Natural killer cell (primary cell): Measurements from ENCODE around the gene RNF169. TPM values are rescaled to one million over a fixed set of nuclear protein-coding genes. Genes with fewer than 3 reads are reported as not detected.

ENCODE experiments used
- ATAC-seq, 3 donors: fragments of 150-1000 bp in 2 of 3; fragments of 200-7000 bp in 1 of 3; cut with Tn5 transposase; 1 replicate in 1 of 3; 2 replicates in 2 of 3; pipeline ENCODE4 v1.10.0; 2021; ENCODE audit warnings: mild to moderate bottlenecking in 2 of 3, moderate library complexity in 2 of 3
- DNase-seq, 2 donors: peaks; one replicate each; pipeline versions ENCODE4 v3.0.0 to v3.0.0-alpha.2; 2013 to 2021; ENCODE audit warnings: mixed read lengths in 1 of 2
- H3K27ac ChIP-seq: one replicate; pipeline ENCODE4 v1.5.1; 2013; ENCODE audit warnings: mild to moderate bottlenecking, low read length
- H3K27me3 ChIP-seq: one replicate; pipeline ENCODE4 v1.6.1; 2013; ENCODE audit warnings: low read length; ENCODE audit not compliant: control insufficient read depth, insufficient read depth
- H3K36me3 ChIP-seq: one replicate; pipeline ENCODE4 v1.6.1; 2013; ENCODE audit warnings: low read length; ENCODE audit not compliant: control insufficient read depth, insufficient read depth
- H3K4me1 ChIP-seq: one replicate; pipeline ENCODE4 v1.6.1; 2013; ENCODE audit warnings: low read length; ENCODE audit not compliant: control insufficient read depth, insufficient read depth
- H3K4me3 ChIP-seq: one replicate; pipeline ENCODE4 v1.5.1; 2013; ENCODE audit warnings: low read length
- H3K9me3 ChIP-seq: one replicate; pipeline ENCODE4 v1.6.1; 2013; ENCODE audit warnings: low read length; ENCODE audit not compliant: control insufficient read depth, insufficient read depth
- H3K27ac Mint-ChIP-seq, 2 donors: one replicate each; pipeline ENCODE4 v1.8.0; 2022; ENCODE audit warnings: mild to moderate bottlenecking in 2 of 2, mixed read lengths in 2 of 2, moderate library complexity in 1 of 2
- H3K27me3 Mint-ChIP-seq, 2 donors: one replicate each; pipeline ENCODE4 v1.8.0; 2022; ENCODE audit warnings: low read depth in 2 of 2, mixed read lengths in 2 of 2
- H3K36me3 Mint-ChIP-seq: one replicate; pipeline ENCODE4 v1.8.0; 2022; ENCODE audit warnings: mixed read lengths
- H3K4me1 Mint-ChIP-seq, 2 donors: one replicate each; pipeline ENCODE4 v1.8.0; 2022; ENCODE audit warnings: mixed read lengths in 2 of 2
- H3K4me3 Mint-ChIP-seq: one replicate; pipeline ENCODE4 v1.8.0; 2022; ENCODE audit warnings: mild to moderate bottlenecking, moderate library complexity, mixed read lengths
- H3K9me3 Mint-ChIP-seq, 2 donors: one replicate each; pipeline ENCODE4 v1.8.0; 2022; ENCODE audit warnings: mixed read lengths in 2 of 2
- WGBS: methylation state at CpG from one replicate; pipeline ENCODE4 v1.1.7; 2013; ENCODE audit warnings: missing lambda C conversion rate; ENCODE audit not compliant: insufficient coverage; 5-methylcytosine and 5-hydroxymethylcytosine counted together
- intact Hi-C: fragments of 100-400 bp; cut with micrococcal nuclease; formaldehyde crosslinking; loops from one replicate; pipeline ENCODE4 v1.14.2; 2022
- total RNA-seq, 4 donors: library from RNA; stranded (reverse); fragments of 120-200 nt in 1 of 4; gene quantifications; one replicate each; pipeline versions ENCODE4 v1.2.3 to v1.2.4, GENCODE V29; 2013 to 2022
- TF ChIP-seq, protein P1 (sequence below): fragments of 200-600 bp; IDR thresholded peaks from one replicate; pipeline ENCODE4 v1.8.0; 2022; ENCODE audit warnings: antibody characterized with exemption

Gene RNF169
- total RNA-seq, 3 donors from 2014 or later (not counting 1 experiment from before 2014, with no cell fraction given), result 29.1 to 39.8 (median 37.9) TPM

DNA sequence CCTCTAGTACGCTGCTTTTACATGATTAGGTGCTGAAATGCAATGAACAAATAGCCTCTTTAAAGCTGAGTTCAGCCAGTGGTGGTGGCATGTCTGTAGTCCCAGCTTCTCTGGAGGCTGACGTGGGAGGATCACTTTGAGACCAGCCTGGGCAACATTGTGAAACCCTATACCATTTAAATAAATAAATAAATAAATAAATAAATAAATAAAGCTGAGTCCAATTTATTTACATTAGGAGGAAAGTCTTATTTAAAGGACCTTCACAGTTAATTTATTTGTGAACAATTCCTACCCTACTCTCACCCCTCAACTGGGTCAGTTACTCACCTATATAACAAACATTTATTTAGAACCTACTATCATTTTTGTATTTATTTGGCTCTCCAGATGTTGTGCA lies 12.6 kb upstream of the RNF169 start:
- H3K36me3 ChIP-seq, result no peaks in the 10 kb centered on the region
- DNase-seq (no peak), ATAC-seq (no peak)
- intact Hi-C loops, result no loop called here
- H3K27me3 ChIP-seq, result peaks cover 13% of the 10 kb centered on the region
- H3K9me3 ChIP-seq, result no peaks in the 10 kb centered on the region
- H3K27me3 Mint-ChIP-seq, result peaks cover 43 to 52% of the 10 kb centered on the region in 2 donors
- no peak overlapping the region for H3K4me3 ChIP-seq
- TF ChIP-seq, protein P1, sequence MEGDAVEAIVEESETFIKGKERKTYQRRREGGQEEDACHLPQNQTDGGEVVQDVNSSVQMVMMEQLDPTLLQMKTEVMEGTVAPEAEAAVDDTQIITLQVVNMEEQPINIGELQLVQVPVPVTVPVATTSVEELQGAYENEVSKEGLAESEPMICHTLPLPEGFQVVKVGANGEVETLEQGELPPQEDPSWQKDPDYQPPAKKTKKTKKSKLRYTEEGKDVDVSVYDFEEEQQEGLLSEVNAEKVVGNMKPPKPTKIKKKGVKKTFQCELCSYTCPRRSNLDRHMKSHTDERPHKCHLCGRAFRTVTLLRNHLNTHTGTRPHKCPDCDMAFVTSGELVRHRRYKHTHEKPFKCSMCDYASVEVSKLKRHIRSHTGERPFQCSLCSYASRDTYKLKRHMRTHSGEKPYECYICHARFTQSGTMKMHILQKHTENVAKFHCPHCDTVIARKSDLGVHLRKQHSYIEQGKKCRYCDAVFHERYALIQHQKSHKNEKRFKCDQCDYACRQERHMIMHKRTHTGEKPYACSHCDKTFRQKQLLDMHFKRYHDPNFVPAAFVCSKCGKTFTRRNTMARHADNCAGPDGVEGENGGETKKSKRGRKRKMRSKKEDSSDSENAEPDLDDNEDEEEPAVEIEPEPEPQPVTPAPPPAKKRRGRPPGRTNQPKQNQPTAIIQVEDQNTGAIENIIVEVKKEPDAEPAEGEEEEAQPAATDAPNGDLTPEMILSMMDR, result no peak
- H3K4me1 ChIP-seq, result no peaks in the 10 kb centered on the region
- H3K4me3 Mint-ChIP-seq, result no peak overlapping the region
- WGBS, result 44% methylated on average over 1 of the region's 2 CpGs
- peaks cover 0 to 5% of the 10 kb centered on the region in 2 donors for H3K4me1 Mint-ChIP-seq
- no peak overlapping the region for H3K27ac ChIP-seq
- H3K27ac Mint-ChIP-seq, result no peak overlapping the region
- H3K36me3 Mint-ChIP-seq, result no peaks in the 10 kb centered on the region
- no peaks in the 10 kb centered on the region for H3K9me3 Mint-ChIP-seq

DNA sequence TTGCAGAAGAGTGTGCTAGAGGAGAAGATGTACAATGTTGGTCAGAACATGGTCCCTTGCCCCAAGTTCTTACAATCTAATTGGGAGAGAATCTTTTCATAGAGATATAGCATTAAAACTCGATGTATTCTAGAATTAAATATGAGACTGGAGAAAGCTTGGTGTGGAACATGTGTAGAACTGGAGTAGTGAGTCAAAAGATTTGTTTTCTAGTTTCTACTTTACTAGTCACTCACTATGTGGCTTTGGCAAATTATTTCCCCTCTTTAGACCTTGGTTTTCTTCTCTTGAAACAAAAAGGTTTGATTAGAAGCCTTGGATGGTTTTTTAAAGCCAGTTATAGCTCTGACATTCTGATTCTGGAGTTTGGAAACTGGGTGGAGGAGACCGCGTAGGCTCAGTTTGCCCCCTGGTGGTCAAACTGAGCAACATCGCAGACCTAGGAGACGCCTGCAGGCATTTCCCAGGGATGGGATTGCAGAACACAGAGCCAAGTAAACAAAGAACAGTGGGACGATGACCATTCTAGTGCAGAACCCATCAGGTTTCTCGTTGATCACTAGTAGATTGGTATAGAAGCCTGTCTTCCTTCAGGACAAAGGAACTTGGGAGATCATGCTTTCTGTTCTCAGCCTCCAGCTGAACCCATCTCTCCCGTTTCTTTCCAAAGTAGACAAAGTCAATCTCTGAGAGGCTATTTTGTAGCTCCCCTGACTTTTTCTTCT lies 8.9 kb upstream of the RNF169 start:
- no peaks in the 10 kb centered on the region for H3K9me3 ChIP-seq
- Mint-ChIP-seq H3K4me3 (no peak overlapping the region), H3K27me3 (peaks cover 26 to 27% of the 10 kb centered on the region in 2 donors), H3K36me3 (no peaks in the 10 kb centered on the region), H3K9me3 (no peaks in the 10 kb centered on the region), H3K27ac (no peak overlapping the region), H3K4me1 (peaks cover 0 to 5% of the 10 kb centered on the region in 2 donors)
- DNase-seq (peak in 1 of 2 donors; percentile 79), ATAC-seq (peak; percentile 74 to 92 (median 84))
- H3K36me3 ChIP-seq, result no peaks in the 10 kb centered on the region
- no peak overlapping the region for H3K4me3 ChIP-seq
- TF ChIP-seq, protein P1, result peak; percentile 91
- no peaks in the 10 kb centered on the region for H3K4me1 ChIP-seq
- no peaks in the 10 kb centered on the region for H3K27me3 ChIP-seq
- intact Hi-C loops, result loop anchor here (1.0 kb wide), 1 partner anchor 37 kb away; no protein-coding TSS in a partner anchor
- H3K27ac ChIP-seq, result no peak overlapping the region
- 27% methylated on average over 8 of the region's 8 CpGs for whole genome bisulfite sequencing

DNA sequence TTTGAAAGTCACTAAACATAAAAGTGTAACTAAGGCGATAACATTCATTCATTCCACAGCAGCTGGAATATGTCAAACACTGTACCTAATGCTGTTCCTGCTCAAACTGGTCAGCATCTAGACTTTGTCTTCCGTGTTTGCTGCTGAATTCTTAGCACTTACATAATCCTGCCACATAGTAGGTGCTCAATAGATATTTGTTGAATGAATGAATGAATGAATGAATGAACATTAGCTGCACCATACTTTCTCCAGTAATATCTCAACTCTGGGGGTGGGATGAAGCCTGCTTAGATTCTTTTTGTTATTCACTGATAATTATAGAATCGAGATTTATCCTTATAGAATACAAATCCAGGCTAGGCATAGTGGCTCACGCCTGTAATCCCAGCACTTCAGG lies 6.6 kb upstream of the RNF169 start:
- TF ChIP-seq, protein P1, result no peak
- intact Hi-C loops, result no loop called here
- H3K4me3 ChIP-seq, result no peak overlapping the region
- no peak for DNase-seq
- no peak for ATAC-seq
- H3K36me3 ChIP-seq, result no peaks in the 10 kb centered on the region
- no peak overlapping the region for H3K27ac Mint-ChIP-seq
- H3K36me3 Mint-ChIP-seq, result no peaks in the 10 kb centered on the region
- H3K27ac ChIP-seq, result no peak overlapping the region
- 100% methylated on average over 2 of the region's 4 CpGs for WGBS
- no peaks in the 10 kb centered on the region for H3K27me3 ChIP-seq
- H3K9me3 ChIP-seq, result no peaks in the 10 kb centered on the region
- H3K4me1 Mint-ChIP-seq, result peaks cover 0 to 5% of the 10 kb centered on the region in 2 donors
- H3K4me3 Mint-ChIP-seq, result no peak overlapping the region
- no peaks in the 10 kb centered on the region for H3K9me3 Mint-ChIP-seq
- peaks cover 13 to 18% of the 10 kb centered on the region in 2 donors for H3K27me3 Mint-ChIP-seq
- H3K4me1 ChIP-seq, result no peaks in the 10 kb centered on the region

DNA sequence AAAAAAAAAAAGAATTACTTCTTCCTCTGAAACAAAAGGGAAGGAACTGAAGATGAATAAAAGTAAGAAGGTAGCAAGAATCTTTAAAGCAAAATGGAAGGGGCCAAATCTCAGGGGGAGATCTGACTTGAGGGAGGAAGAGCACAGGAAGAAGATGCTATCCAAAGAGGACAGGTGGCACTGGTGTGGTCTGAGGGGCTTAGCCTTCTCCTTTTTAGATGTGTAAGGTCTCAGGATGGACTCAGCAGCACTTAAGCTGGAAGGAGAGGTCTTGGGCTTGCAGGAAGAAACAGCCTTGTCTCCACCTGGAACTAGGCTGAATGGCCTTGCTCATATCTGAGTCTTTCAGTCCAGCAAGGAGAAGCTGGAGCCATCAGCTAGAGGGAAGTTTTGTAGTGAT lies 5.0 kb upstream of the RNF169 start:
- peaks cover 9 to 11% of the 10 kb centered on the region in 2 donors for H3K27me3 Mint-ChIP-seq

More for the DNA sequence above, 5.0 kb upstream of the RNF169 start:
- Mint-ChIP-seq H3K4me1 (peaks cover 10 to 16% of the 10 kb centered on the region in 2 donors), H3K36me3 (no peaks in the 10 kb centered on the region), H3K9me3 (no peaks in the 10 kb centered on the region), H3K4me3 (no peak overlapping the region), H3K27ac (no peak overlapping the region)
- intact Hi-C loops, result no loop called here
- Histone ChIP-seq H3K36me3 (no peaks in the 10 kb centered on the region), H3K27me3 (no peaks in the 10 kb centered on the region), H3K4me1 (peaks cover 7% of the 10 kb centered on the region), H3K4me3 (no peak overlapping the region), H3K9me3 (no peaks in the 10 kb centered on the region), H3K27ac (no peak overlapping the region)
- TF ChIP-seq, protein P1, result no peak
- no peak for DNase-seq
- ATAC-seq, result no peak
